Ramos (cell line): ENCODE data around the gene FCER2.
"Not testable (repeated sequence)": the region's sequence is repeated elsewhere in the genome, so short reads cannot be mapped to it uniquely, and the experiment has no call there.

Experiments
- in situ Hi-C: fragments of 300-500 bp; cut with MboI; formaldehyde crosslinking; loops from one replicate; pipeline ENCODE4 v1.14.3; 2022; ENCODE audit warnings: low sequenced_read_pairs; ENCODE audit not compliant: unreplicated experiment

FCER2 gene, protein sequence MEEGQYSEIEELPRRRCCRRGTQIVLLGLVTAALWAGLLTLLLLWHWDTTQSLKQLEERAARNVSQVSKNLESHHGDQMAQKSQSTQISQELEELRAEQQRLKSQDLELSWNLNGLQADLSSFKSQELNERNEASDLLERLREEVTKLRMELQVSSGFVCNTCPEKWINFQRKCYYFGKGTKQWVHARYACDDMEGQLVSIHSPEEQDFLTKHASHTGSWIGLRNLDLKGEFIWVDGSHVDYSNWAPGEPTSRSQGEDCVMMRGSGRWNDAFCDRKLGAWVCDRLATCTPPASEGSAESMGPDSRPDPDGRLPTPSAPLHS

DNA sequence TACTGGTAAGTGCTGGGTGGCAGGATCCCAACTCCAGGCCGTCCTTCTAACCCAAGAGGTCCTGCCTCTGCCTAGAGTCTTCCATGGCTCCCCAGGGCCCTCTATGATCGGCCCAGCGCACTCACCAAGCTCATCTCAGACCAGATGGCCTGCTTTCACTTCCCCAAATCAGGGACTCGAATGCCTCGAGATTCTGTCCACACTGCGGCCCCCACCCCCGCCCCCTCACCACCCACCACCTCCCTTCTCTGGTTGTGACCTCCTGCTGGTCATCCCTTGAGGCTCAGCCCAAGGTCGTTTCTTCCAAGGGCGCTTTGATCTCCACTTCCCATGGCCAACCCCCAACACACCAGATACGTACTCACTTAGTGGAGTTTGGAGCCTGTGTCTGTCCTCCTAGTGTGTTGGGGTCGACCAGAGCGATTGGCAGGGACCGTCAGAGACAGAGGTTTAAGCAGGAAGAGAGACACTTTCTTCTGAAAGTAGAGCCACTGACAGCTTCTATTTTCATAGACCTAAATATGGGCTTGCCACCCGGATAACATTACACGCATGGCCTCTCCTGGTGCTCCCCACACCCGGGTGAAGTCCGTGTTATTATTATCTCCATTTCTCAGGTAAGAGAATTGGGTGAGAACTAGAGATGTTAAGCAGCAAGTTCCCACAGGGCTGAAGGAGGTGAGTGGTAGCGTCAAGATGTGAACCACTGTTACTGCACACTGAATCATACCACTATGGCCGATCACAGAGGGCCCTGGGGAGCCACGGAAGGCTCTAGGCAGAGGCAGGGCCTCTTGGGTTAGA lies at the start of gene FCER2:
FCER2 (minus strand) TSS at position 478 of the 804 bp plus-strand sequence. CDS start 2,371 bp downstream, outside the sequence.
- in situ Hi-C loops = no loop called here

DNA sequence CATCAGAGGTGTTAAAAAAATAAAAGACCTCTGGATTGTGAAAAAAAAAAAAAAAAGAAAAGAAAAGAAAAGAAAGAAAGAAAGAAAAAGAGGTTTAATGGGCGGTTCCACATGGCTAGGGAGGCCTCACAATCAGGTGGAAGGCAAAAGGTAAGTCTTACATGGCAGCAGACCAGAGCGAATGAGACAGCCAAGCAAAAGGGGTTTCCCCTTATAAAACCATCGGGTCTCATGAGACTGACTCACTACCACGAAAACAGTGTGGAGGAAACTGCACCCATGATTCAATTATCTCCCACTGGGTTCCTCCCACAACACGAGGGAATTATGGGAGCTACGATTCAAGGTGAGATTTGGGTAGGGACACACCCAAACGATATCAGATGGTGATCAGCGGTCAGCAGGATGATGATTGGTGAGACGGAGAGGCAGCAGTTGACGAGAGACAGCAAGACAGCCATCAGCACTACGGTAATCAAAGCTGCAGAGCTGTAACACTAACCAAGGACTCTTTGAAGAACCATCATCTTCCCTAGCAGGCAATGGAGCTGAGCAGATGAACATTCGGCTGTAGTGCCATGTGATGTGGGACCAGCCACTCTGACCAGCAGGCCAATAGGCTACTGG lies 49.3 kb upstream of the FCER2 start:
- in situ Hi-C loops = no loop called here

DNA sequence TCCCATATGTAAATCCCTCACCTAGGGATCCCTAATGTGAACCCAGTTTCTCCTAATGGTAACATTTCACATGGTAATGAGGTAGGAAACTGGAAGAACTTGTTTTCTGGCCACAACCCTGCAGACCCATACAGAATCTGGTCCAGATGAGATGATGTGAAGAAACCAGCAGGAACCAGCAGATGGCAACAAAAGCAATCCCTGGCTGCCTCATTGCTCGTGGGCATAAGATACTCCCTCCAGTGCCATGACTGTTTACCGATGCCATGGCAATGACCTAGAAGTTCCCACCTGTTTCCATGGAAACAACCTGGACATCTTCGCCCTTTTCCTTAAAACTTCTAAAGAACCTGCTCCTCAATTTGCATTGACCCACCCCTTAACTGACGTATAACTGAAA lies 46.8 kb upstream of the FCER2 start:
- in situ Hi-C loops = no loop called here

DNA sequence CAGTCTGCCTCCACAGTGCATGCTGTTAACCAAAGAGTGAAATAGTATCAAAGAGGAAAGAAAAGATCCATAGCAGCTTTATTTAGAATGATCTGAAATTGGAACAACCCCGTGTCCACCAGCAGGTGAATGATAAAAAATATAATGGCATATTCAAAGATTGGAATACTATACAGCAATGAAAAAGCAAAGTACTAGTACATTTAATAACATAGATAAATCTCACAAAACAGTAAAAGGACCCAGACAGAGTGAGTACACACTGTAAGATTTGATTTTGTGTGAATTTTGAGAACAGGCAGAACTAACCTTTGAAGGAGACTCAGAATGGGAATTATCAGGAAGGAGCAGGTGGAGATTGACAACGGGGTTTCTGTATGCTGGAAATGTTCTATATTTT lies 46.2 kb upstream of the FCER2 start:
- in situ Hi-C loops = no loop called here

DNA sequence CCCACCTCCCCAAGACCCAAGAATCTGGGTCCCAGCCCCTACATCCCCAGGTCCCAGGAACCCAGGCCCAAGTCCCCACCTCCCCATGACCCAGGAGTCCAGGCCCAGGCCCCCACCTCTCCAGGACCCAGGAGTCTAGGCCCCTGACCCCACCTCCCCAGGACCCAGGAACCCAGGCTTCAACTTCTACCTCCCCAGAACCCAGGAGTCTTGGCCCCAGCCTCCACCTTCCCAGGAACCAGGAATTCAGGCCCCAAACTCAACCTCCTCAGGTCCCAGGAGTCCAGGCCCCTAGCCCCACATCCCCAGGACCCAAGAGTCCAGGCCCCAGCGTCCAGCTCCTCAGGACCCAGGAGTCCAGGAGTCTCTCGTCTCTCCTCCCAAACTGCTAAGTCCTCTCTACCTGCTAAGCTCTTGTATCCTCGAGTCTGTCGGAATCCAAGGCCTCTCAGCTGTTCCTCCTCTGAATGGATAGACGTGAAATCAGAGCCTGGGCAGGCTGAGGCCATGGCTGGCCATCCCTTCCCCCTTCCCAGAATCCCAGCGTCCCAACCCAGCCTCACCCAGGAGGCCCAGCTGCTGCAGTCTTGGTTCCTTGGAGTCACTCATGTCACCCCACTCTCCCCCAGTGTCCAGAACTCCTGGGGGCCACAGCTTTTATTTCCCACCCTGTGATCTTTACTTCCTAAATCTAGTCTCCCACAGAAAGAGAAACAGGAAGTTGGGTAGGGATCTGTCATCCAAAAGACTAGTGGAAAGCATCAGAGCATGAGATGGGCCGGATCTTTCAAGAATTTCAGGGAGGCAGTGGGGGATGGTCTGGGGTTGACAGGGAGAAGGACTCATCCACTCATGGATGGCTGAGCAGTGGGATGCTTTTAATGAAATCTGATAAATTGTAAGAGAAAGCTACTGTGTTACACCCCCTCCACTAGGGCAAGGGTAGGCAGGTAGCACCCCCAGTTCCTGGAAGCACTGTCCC lies 45.3 kb upstream of the FCER2 start, which contains the start of gene CD209:
CD209 (minus strand) TSS at position 632 of the 982 bp plus-strand sequence; CDS start at position 609, 23 bp downstream.
- in situ Hi-C loops = no loop called here

DNA sequence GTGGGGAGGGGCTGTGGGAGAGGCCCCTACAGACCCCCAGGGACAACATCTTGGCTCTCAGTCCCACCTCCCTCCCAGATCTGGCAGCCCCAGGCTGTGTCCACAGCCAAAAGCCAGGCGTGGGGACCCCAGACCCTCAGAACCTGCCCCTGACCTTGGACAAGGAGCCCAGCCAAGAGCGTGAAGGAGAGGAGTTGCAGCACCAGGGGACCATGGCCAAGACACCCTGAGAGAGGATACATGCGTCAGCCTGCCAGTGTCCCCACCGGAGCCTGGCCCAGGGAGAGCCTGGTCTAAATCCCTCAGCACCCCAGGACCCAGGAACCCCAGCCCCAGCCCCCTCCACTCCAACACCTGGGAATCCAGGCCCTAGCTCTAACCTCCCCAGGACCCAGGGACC lies 44.4 kb upstream of the FCER2 start:
- in situ Hi-C loops = not testable (repeated sequence)

DNA sequence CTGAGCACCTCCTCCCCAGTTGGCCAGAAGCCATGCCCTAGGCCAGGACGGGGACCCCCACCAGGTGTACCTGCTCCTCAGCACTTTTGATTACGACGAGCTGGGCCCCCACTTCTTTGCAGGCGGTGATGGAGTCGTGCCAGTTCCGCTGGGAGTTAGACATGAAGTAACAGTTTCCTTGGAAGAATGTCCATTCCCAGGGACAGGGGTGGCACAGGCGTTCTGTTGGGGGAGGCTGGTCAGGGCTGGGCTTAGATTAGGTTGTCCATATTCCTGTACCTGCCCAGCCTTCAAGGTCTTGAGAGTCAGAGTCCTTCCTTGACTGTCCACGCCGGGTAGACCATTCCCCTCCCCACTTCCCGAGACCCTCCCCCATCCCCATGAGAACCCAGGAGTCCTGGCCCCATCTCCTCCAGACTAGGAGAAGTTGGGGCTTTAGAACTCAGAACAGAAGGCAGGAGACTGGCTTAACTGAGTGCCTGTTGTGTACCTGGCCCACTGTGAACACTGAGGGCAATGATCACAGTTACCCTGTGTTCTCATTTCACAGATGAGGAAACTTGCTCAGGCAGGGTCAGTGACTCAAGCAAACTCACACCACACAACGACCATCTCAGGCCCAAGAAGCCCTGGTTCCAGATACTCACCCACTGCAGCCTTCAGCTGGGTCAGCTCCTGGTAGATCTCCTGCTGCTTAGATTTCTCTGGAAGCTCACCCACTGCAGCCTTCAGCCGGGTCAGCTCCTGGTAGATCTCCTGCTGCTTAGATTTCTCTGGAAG lies 43.1 kb upstream of the FCER2 start:
- in situ Hi-C loops = no loop called here

DNA sequence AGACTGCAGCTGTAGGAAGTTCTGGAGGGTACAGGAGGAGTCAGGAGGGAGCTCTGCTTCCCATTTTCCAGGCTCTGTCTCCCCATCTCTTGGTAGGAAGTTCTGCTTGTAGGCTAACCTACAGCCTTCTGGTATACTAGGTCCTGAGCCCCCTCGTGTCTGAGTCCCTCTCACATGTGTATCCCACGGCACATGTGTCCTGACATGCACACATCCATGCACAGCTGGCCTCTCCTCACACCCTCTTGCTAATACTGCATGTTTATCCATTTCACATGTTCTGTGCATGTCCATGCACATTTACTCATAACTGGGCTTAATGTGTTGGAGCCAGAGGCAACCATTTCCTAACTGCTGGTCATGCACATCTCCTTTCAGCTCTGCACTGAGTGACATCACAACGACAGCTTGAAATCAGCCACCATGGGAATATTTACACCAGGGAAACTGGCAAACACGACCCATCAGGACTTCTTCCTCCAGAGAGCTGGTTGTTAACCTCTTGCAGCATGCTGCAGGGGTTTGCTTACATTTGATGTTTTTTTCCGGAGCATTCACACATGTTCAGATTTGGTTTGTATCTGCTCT lies 42.4 kb upstream of the FCER2 start:
- in situ Hi-C loops = no loop called here

DNA sequence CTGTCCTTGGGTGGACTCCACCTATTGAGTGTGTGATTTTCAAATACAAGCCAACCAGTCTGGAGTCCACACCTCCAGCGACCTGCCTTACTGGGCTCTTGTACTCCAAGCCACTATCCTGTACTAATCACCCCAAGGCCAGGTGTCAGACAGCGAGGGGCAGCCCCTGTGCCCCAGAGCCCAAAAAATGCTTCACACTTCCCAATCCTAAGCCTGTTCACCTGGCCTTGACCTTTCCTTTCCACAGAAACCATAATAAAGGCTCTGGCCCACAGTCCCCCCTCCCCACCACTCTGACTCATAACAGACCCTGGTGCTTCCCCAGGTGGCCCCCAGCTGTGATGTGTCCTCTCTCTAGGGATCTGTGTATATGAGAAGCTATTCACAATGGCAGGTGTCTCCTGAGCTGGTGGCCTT lies 41.5 kb upstream of the FCER2 start:
- in situ Hi-C loops = no loop called here

DNA sequence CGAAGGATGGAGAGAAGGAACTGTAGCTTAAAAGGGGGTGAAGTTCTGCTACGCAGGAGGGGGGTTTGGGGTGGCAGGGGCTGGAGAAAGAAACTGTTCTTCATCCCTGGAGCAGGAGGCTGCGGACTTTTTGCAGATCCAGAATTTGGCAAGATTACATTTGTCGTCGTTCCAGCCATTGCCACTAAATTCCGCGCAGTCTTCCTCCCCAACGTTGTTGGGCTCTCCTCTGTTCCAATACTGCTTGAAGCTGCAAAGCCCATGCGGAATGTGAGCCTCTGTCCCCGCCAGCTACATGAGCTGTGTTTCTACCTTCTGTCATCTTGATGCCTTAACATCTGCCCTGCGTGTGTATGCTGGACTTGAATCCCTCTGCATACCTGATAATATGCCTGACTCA lies 41.1 kb upstream of the FCER2 start:
- in situ Hi-C loops = no loop called here

DNA sequence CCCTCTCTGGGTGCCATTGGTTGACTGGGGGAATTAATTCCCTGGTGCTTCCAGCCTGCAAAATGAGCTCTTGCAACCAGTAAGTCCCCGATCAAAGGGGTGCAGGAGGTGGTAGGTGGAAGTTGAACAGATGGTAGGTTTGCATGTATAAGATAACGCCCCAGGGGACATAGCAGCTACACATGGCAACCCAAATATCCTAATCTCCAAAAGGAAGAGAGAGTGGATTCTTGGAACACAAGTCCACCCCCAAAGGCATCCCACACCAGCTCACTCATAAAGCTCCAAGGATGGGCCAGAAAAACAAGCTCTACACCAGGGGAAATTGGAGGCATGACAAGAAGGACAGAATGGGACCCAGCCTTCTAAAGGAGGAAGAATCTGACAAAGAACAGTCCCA lies 40.6 kb upstream of the FCER2 start:
- in situ Hi-C loops = no loop called here

DNA sequence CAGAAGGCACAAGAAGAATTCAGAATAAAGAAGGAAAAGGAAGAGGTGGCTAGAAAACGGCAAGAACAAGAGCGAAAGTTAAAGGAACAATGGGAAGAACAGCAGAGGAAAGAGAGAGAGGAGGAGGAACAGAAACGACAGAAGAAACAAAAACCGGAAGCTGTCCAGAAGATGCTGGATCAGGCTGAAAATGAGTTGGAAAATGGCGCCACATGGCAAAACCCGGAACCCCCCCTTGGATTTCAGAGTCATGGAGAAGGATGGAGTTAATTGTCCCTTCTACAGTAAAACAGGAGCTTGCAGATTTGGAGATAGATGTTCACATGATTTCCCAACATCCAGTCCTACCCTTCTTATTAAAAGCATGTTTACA lies 38.7 kb upstream of the FCER2 start:
- in situ Hi-C loops = no loop called here

DNA sequence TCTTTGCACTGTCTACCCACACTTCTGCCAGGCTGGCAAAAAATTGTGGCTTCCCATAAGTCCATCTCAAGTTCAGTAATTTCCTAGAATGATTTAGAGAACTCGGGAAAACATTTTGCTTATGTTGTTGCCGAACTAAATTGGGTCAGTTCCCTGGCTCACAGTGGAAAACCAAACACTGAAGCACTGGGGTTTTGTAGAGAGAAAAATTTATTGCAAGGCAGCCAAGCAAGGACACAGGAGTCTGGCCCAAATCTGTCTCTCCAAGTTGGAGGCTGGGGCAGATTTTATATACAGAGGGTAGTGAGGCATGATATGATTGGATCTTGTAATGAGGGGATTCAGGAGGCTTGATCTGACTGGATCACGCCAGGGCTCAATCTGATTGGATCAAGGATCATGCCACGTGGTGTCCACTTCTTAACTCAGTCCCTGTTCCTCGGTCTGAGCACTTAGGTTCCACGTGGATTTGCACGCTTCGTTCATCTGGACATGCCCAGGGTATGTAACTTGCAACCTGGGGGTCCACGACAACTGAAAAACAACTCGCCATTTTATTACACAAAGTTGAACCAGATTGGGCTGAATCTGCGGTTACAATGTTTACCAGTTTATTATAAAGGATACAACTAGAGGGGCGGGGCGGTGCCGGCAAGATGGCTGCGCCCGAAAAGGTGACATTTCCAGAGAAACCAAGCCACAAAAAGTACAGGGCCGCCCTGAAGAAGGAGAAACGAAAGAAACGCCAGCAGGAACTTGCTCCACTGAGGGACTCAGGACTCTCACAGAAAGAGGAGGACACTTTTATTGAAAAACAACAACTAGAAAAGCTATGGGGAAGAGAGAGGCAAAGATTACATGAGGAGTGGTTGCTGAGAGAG lies 38.1 kb upstream of the FCER2 start:
- in situ Hi-C loops = no loop called here

DNA sequence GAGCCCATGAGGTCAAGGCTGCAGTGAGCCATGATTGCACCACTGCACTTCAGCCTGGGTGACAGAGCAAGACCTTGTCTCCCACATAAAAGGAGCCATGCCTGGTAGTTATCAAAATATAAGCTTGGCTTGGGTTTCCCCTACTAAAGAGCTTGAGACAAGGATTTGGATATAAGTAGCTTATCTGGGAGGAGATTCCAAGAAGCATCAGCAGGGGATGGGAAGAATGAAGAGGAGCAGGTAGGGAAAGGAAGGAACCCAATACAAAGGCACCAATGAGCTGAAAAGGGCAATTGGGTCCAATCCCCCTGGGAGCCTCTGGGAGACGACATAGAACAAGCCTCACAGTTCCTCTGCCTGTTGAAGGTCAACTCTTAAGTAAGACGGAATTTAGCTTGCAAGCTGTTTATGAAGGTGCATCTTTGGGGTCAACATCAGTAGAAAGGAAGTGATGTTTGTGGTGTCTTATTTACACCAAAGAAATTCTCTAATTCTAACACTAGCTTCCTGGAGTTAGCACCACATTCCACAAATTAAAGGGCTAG lies 37.4 kb upstream of the FCER2 start:
- in situ Hi-C loops = no loop called here

DNA sequence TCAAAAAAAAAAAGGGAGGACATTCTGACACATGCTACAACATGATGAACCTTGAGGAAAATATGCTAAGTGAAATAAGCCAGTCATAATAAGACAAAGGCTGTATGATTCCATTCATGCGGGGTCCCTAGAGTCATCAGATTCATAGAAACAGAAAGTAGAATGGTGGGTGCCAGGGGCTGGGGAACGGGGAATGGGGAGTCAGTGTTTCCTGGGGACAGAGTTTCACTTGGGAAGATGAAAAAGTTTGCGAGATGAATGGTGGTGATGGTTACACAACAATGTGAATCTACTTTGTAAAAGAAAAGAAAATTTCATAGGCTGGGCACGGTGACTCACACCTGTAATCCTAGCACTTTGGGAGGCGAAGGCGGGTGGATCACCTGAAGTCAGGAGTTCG lies 36.1 kb upstream of the FCER2 start:
- in situ Hi-C loops = no loop called here

DNA sequence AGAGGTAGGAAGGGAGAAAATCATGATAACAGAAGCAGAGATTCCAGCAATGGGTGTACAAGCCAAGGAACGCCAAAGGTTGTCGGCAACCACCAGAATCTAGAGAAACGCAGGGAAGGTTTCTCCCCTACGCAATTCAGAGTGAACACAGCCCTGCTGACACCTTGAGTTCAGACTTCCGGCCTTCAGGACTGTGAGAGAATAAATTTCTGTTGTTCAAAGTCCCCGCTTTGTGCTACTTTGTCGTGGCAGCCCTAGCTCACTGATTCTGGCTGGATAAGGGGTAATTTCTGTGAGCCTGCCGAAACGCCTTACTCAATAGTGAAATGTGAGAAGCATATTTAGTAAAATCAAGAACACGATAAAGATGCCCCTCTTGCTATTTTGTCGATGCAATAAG lies 35.3 kb upstream of the FCER2 start:
- in situ Hi-C loops = no loop called here

DNA sequence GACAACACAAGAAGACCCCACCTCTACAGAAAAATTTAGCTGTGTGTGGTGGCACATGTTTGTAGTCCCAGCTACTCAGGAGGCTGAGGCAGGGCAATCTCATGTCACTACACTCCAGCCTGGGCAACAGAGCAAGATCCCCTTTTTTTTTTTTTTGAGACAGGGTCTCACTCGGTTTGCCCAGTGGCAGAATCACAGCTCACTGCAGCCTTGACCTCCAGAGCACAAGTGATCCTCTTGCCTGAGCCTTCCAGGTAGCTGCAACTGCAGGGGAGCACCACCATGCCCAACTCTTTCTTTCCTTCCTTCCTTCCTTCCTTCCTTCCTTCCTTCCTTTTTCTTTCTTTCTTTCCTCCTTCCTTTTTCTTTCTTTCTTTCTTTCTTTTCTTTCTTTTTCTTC lies 34.2 kb upstream of the FCER2 start:
- in situ Hi-C loops = no loop called here
